HepG2 (cell line): ENCODE measurements around the gene MAPRE3. TPM values are rescaled to one million over a fixed set of nuclear protein-coding genes. Genes with fewer than 3 reads are reported as not detected.

ENCODE experiments used
- ATAC-seq: fragments of 200-7000 bp; cut with Tn5 transposase; 3 replicates; pipeline ENCODE4 v1.9.1; 2020; ENCODE audit warnings: mild to moderate bottlenecking, moderate library complexity
- BruUV-seq: library from RNA; stranded (reverse); fragments of 400-500 nt; replicated peaks from 2 replicates; lab custom pipeline; 2021; lab: Mats Ljungman, UMichigan
- CTCF ChIA-PET: fragments of 300-600 bp; formaldehyde crosslinking; extraction: SDS; loops from one replicate; lab custom pipeline; 2021; ENCODE audit warnings: low total read pairs, inconsistent platforms, low intra/inter-chr PET ratio; lab: Yijun Ruan, JAX
- POLR2A ChIA-PET: fragments of 350-600 bp; sonication (Branson Sonifier 250); formaldehyde crosslinking; loops from one replicate; lab custom pipeline; 2020; ENCODE audit warnings: antibody characterized with exemption, inconsistent platforms; lab: Yijun Ruan, JAX
- DNase-seq: peaks from one replicate; pipeline ENCODE4 v3.0.0-alpha.2; 2015; ENCODE audit warnings: low spot score
- FAIRE-seq: peaks from 3 replicates; lab custom pipeline; 2011; peaks lifted over from hg19 to GRCh38; lab: Jason Lieb, UNC
- H2AFZ ChIP-seq: one replicate; pipeline ENCODE4 v1.6.1; 2011; ENCODE audit warnings: low read length, inconsistent platforms
- H3K27ac ChIP-seq: fragments of 300-600 bp; 3 replicates; pipeline ENCODE4 v1.8.0; 2011; ENCODE audit warnings: mixed run types, mild to moderate bottlenecking, mixed read lengths, low read length, inconsistent platforms; ENCODE audit not compliant: insufficient read depth; ENCODE audit errors: extremely low read length
- H3K27me3 ChIP-seq, 2 experiments: fragments of 200-600 bp in 1 of 2; 2 replicates in 1 of 2; 3 replicates in 1 of 2; pipeline versions ENCODE4 v1.6.0 to v1.8.0; 2011; ENCODE audit warnings: low read length in 2 of 2, mild to moderate bottlenecking in 2 of 2, moderate library complexity in 2 of 2, inconsistent platforms in 1 of 2; ENCODE audit not compliant: insufficient read depth in 2 of 2, control insufficient read depth in 1 of 2
- H3K36me3 ChIP-seq, 2 experiments: fragments of 200-600 bp in 1 of 2; replicated peaks in 1 of 2; 2 replicates in 1 of 2; 3 replicates in 1 of 2; pipeline versions ENCODE4 v1.5.1 to v1.8.0; 2011; ENCODE audit warnings: low read length in 2 of 2, inconsistent platforms in 1 of 2; ENCODE audit not compliant: insufficient read depth in 2 of 2, control insufficient read depth in 1 of 2
- H3K4me1 ChIP-seq: 2 replicates; pipeline ENCODE4 v1.5.1; 2012; ENCODE audit warnings: low read length, inconsistent platforms; ENCODE audit not compliant: insufficient read depth
- H3K4me2 ChIP-seq: 2 replicates; pipeline ENCODE4 v1.6.0; 2011; ENCODE audit warnings: low read depth, low read length, inconsistent platforms
- H3K4me3 ChIP-seq, 3 experiments: fragments of 200-600 bp in 1 of 3; sonication (generic), shearing (Covaris generic) in 1 of 3; replicated peaks in 1 of 3; 2 replicates each; pipeline ENCODE4 v1.5.1; 2011 to 2016; ENCODE audit warnings: low read length in 3 of 3, inconsistent platforms in 2 of 3, low read depth in 2 of 3, mild to moderate bottlenecking in 2 of 3, control low read depth in 1 of 3, mixed read lengths in 1 of 3; ENCODE audit not compliant: insufficient read depth in 1 of 3
- H3K79me2 ChIP-seq: one replicate; pipeline ENCODE4 v1.6.1; 2011; ENCODE audit warnings: low read length, inconsistent platforms; ENCODE audit not compliant: insufficient read depth
- H3K9ac ChIP-seq: 2 replicates; pipeline ENCODE4 v1.6.0; 2011; ENCODE audit warnings: mild to moderate bottlenecking, low read depth, low read length, inconsistent platforms; ENCODE audit not compliant: insufficient read depth
- H3K9me3 ChIP-seq: 2 replicates; pipeline ENCODE4 v1.5.1; 2012; ENCODE audit warnings: mild to moderate bottlenecking, low read length
- H4K20me1 ChIP-seq: 2 replicates; pipeline ENCODE4 v1.6.0; 2011; ENCODE audit warnings: inconsistent platforms, mild to moderate bottlenecking, low read length, moderate library complexity; ENCODE audit not compliant: insufficient read depth
- ARID5B ChIP-seq: IDR thresholded peaks from 2 replicates; pipeline ENCODE4 v1.4.0; 2020; ENCODE audit warnings: mild to moderate bottlenecking, missing genetic modification reagents
- CREB1 ChIP-seq, 2 experiments: fragments of 450-650 bp in 1 of 2; IDR thresholded peaks; 2 replicates each; pipeline ENCODE4 v1.6.1; 2016 to 2017; ENCODE audit warnings: control low read depth in 1 of 2, mild to moderate bottlenecking in 1 of 2, missing compliant biosample characterization in 1 of 2, missing genetic modification characterization in 1 of 2
- DRAP1 ChIP-seq: IDR thresholded peaks from 2 replicates; pipeline ENCODE4 v1.6.1; 2016; ENCODE audit warnings: missing genetic modification reagents, missing compliant biosample characterization
- EP300 ChIP-seq, 3 experiments: sonication (generic) in 1 of 3; formaldehyde crosslinking in 1 of 3; IDR thresholded peaks; 2 replicates each; pipeline versions ENCODE4 v1.5.1 to v1.6.1; 2011 to 2020; ENCODE audit warnings: low read depth in 2 of 3, low read length in 2 of 3, borderline replicate concordance in 1 of 3, improper control_type of control experiment in 1 of 3, mild to moderate bottlenecking in 1 of 3, missing genetic modification reagents in 1 of 3, moderate library complexity in 1 of 3
- KAT8 ChIP-seq: IDR thresholded peaks from 2 replicates; pipeline ENCODE4 v1.6.1; 2016; ENCODE audit warnings: missing genetic modification reagents, missing compliant biosample characterization
- SOX13 ChIP-seq, 3 experiments: fragments of 450-650 bp in 1 of 3; sonication (generic) in 1 of 3; formaldehyde crosslinking in 1 of 3; IDR thresholded peaks in 2 of 3; conservative IDR thresholded peaks in 1 of 3; 2 replicates each; pipeline versions ENCODE4 v1.5.0 to v1.6.1; 2016 to 2020; ENCODE audit warnings: antibody characterized with exemption in 1 of 3, mild to moderate bottlenecking in 1 of 3, missing compliant biosample characterization in 1 of 3, missing genetic modification reagents in 1 of 3, moderate library complexity in 1 of 3
- THAP11 ChIP-seq: IDR thresholded peaks from 2 replicates; pipeline ENCODE4 v1.6.1; 2016; ENCODE audit warnings: missing biosample characterization, missing genetic modification reagents
- ZFY ChIP-seq: sonication (generic); formaldehyde crosslinking; IDR thresholded peaks from 2 replicates; pipeline ENCODE4 v1.4.0; 2020; ENCODE audit warnings: missing genetic modification reagents
- ZNF138 ChIP-seq: sonication (generic); formaldehyde crosslinking; IDR thresholded peaks from 2 replicates; pipeline ENCODE4 v1.5.0; 2020; ENCODE audit warnings: mild to moderate bottlenecking, low read depth, missing genetic modification reagents
- ZNF224 ChIP-seq: sonication (generic); formaldehyde crosslinking; IDR thresholded peaks from 2 replicates; pipeline ENCODE4 v1.5.0; 2020; ENCODE audit warnings: mild to moderate bottlenecking, missing genetic modification reagents
- ZNF644 ChIP-seq: IDR thresholded peaks from 2 replicates; pipeline ENCODE4 v1.6.1; 2016; ENCODE audit warnings: low read depth
- ZNF782 ChIP-seq: sonication (generic); formaldehyde crosslinking; IDR thresholded peaks from 2 replicates; pipeline ENCODE4 v1.4.0; 2020; ENCODE audit warnings: missing genetic modification reagents, mild to moderate bottlenecking, borderline replicate concordance
- WGBS: methylation state at CpG from one replicate; pipeline ENCODE4 v1.1.6; 2017; ENCODE audit warnings: low lambda C conversion rate; 5-methylcytosine and 5-hydroxymethylcytosine counted together
- in situ Hi-C: cut with HindIII; loops from 2 replicates; pipeline ENCODE4 v1.10.0; 2017; ENCODE audit warnings: low pct_unique_long_range_greater_than_20kb; ENCODE audit not compliant: extremely low pct_ligation_motif_present
- intact Hi-C: fragments of 100-400 bp; cut with micrococcal nuclease; formaldehyde crosslinking; loops from one replicate; pipeline ENCODE4 v1.10.0; 2022; ENCODE audit not compliant: unreplicated experiment
- polyA plus RNA-seq, 8 experiments: library from polyadenylated mRNA; depleted of rRNA in 3 of 8; stranded (reverse) in 7 of 8; unstranded in 1 of 8; fragments of >200 nt; fragmentation: Illumina TruSeq in 4 of 8; extraction: Trizol in 4 of 8; gene quantifications; 2 replicates each; pipeline versions ENCODE4 v1.2.1 to v1.2.3, GENCODE V29; 2011 to 2016; ENCODE audit warnings: low read depth in 4 of 8, missing spikeins in 1 of 8, mixed read lengths in 1 of 8; ENCODE audit not compliant: insufficient read depth in 1 of 8
- total RNA-seq, 5 experiments: library from RNA; depleted of rRNA; stranded (reverse); fragments of >200 nt; fragmentation: Illumina TruSeq; extraction: Trizol; gene quantifications; 2 replicates each; pipeline ENCODE4 v1.2.3, GENCODE V29; 2016; ENCODE audit warnings: low read depth in 1 of 5

MAPRE3 gene
- total and polyA plus RNA-seq, 2 of the 13 experiments (the other 11 are each of a cell fraction or from before 2014, with no cell fraction given) = 0.31 to 0.91 TPM

- in situ Hi-C loops (no loop called here), intact Hi-C loops (no loop called here)
- POLR2A ChIA-PET = no interaction called here
- TF ChIP-seq ZNF224 (no peak), ZNF138 (CRISPR knock-in tag) (no peak), CREB1 (IDR thresholded peaks at IDR 0.05) (no peak), CREB1 (CRISPR knock-in tag; IDR thresholded peaks at IDR 0.05) (no peak)
- Histone ChIP-seq H4K20me1 (no peaks in the 10 kb centered on the region), H3K36me3 (no peaks in the 10 kb centered on the region), H3K27me3 (peaks cover 0 to 3% of the 10 kb centered on the region in 2 experiments; a peak in 1 of 5 replicates), H3K9ac (no peak overlapping the region), H2AFZ (no peak overlapping the region), H3K4me3 (no peak overlapping the region), H3K4me2 (no peak overlapping the region), H3K79me2 (no peaks in the 10 kb centered on the region), H3K27ac (no peak overlapping the region), H3K9me3 (no peaks in the 10 kb centered on the region), H3K4me1 (peaks cover 14% of the 10 kb centered on the region)
- no peak for DNase-seq
- 53% methylated on average over 2 of the region's 2 CpGs for WGBS
- FAIRE-seq = no peak
- CTCF ChIA-PET = no interaction called here
- ATAC-seq = no peak
- no TSS peak for BruUV-seq
These were observed 10.5 kb downstream of the MAPRE3 start for GRCh38 chr2:26980971-26981370.

GRCh38 chr2:26982102-26982742, 11.8 kb downstream of the MAPRE3 start:
- peak overlapping the region; percentile 61 for H3K4me2 ChIP-seq
- TF ChIP-seq EP300 (IDR thresholded peaks at IDR 0.05; ENCODE audit: low read depth in 2 of 2, low read length in 2 of 2) (no peak), EP300 (CRISPR knock-in tag; IDR thresholded peaks at IDR 0.05; ENCODE audit: borderline replicate concordance) (no peak), SOX13 (IDR thresholded peaks at IDR 0.05) (no peak), SOX13 (CRISPR knock-in tag; conservative IDR thresholded peaks at IDR 0.05 in 1 of 2, IDR thresholded peaks at IDR 0.05 in 1 of 2) (peak in 1 of 2 experiments; percentile 29; a peak in 1 of 4 replicates), ZFY (CRISPR knock-in tag) (peak; percentile 44; the same call in 1 of the 2 replicates), THAP11 (CRISPR knock-in tag) (peak; percentile 17; the same call in 1 of the 2 replicates), ARID5B (CRISPR knock-in tag) (peak; percentile 60), KAT8 (CRISPR knock-in tag) (peak; percentile 57), DRAP1 (CRISPR knock-in tag) (peak; percentile 49; the same call in 1 of the 2 replicates), ZNF782 (CRISPR knock-in tag) (no peak), ZNF644 (peak; percentile 56; the same call in 1 of the 2 replicates)

More at GRCh38 chr2:26982102-26982742, 11.8 kb downstream of the MAPRE3 start:
- no peaks in the 10 kb centered on the region for H3K79me2 ChIP-seq
- H3K4me1 ChIP-seq = peaks cover 14% of the 10 kb centered on the region
- no peaks in the 10 kb centered on the region for H3K36me3 ChIP-seq
- peak overlapping the region; percentile 33 for H2AFZ ChIP-seq
- H4K20me1 ChIP-seq = no peaks in the 10 kb centered on the region
- 0% methylated on average over 2 of the region's 2 CpGs for WGBS
- no TSS peak for BruUV-seq
- H3K27ac ChIP-seq = no peak overlapping the region
- H3K27me3 ChIP-seq = no peaks in the 10 kb centered on the region
- no peaks in the 10 kb centered on the region for H3K9me3 ChIP-seq
- in situ Hi-C loops (no loop called here), intact Hi-C loops (no loop called here)
- peak; percentile 99 for ATAC-seq
- DNase-seq = peak; percentile 78
- CTCF ChIA-PET = no interaction called here
- H3K4me3 ChIP-seq = no peak overlapping the region; a peak in 1 of 6 replicates
- no peak overlapping the region; the same call in 1 of the 2 replicates for H3K9ac ChIP-seq
- POLR2A ChIA-PET = interaction anchor here (1.1 kb wide), 1 partner anchor 9 kb away, joined by 3 read pairs; no protein-coding TSS in a partner anchor
- FAIRE-seq = peak; percentile 95
